Fibroblast of pulmonary artery (primary cell): Measurements from ENCODE around the gene SHBG.
"Not testable (repeated sequence)": the region's sequence is repeated elsewhere in the genome, so short reads cannot be mapped to it uniquely, and the experiment has no call there.

Experiments
- DNase-seq: peaks from one replicate; pipeline ENCODE4 v3.0.0-alpha.2; 2010; ENCODE audit warnings: low read depth
- H3K4me3 ChIP-seq: replicated peaks from 2 replicates; pipeline ENCODE4 v1.5.1; 2011; ENCODE audit warnings: low read depth, mild to moderate bottlenecking, control low read depth, low read length, moderate library complexity
- TF ChIP-seq, protein P1 (sequence below): IDR thresholded peaks from 2 replicates; pipeline ENCODE4 v1.5.1; 2011; ENCODE audit warnings: mild to moderate bottlenecking, control low read depth, low read length, inconsistent platforms; ENCODE audit errors: missing control alignments

SHBG gene

DNA sequence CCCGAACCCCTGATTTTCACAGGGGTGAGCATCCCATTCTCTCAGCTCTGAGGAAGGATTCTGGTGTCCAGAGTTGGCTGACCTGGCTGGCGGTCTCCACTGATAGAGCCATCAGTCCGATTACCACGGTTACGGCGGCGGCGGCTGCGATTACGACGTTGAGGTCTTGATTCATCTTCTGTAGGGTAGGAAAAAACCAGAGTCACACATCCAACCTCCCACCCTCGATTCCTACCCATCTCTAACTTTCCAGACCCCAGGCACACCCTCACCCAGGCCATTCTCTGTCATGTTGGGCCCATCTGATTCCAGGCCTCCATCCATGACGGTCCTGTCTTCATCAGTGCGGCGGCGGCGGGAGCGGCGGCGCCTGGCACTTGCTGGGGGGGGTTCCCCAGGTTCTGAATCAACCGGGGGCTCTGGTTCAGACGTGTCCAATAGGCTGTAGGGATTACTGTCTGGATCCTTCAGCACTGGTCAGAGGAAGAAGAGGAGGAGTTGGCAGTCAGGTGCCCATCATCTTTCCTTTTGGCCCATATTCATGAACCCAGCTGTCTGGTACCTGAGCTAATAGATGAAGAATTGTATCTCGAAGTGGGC, 37.4 kb upstream of the SHBG start:
- TF ChIP-seq, protein P1, sequence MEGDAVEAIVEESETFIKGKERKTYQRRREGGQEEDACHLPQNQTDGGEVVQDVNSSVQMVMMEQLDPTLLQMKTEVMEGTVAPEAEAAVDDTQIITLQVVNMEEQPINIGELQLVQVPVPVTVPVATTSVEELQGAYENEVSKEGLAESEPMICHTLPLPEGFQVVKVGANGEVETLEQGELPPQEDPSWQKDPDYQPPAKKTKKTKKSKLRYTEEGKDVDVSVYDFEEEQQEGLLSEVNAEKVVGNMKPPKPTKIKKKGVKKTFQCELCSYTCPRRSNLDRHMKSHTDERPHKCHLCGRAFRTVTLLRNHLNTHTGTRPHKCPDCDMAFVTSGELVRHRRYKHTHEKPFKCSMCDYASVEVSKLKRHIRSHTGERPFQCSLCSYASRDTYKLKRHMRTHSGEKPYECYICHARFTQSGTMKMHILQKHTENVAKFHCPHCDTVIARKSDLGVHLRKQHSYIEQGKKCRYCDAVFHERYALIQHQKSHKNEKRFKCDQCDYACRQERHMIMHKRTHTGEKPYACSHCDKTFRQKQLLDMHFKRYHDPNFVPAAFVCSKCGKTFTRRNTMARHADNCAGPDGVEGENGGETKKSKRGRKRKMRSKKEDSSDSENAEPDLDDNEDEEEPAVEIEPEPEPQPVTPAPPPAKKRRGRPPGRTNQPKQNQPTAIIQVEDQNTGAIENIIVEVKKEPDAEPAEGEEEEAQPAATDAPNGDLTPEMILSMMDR: no peak
- H3K4me3 ChIP-seq: no peak overlapping the region
- no peak for DNase-seq

DNA sequence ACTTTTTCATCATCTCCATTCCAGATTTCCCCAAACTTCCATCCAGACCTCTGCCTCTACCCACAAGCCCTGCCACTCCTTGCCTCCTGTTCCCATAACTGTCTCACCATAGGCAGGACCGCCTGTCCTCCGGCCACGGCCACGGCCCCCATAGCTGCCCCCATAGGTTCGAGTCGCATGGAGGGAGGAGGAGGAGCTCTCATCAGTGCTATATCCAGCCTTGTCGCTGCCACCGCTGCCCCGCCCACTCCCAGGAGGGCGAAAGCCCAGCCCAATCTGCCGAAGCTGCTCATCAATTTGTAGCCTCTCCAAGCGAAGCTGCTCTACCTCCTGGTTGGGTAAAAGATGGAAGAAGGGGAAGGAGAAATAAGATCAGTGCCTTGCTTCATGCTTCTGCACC, 36.6 kb upstream of the SHBG start:
- TF ChIP-seq, protein P1: no peak
- no peak overlapping the region for H3K4me3 ChIP-seq
- DNase-seq: no peak

DNA sequence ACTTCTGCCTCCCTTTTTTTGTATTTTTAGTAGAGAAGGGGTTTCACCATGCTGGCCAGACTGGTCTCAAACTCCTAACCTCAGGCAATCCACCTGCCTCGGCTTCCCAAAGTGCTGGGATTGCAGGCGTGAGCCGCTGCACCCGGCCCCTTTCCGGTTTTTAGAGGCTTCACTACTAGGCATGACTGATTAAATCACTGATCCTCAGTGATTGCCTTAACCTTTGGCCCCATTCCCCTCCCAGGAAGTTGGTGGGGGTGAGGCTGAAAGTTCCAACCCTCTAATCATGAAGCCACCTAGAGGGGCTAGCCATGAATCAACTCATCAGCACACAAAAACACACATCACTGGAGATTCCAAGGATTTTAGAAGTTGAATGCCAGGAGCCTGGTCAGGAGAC, 32.4 kb upstream of the SHBG start:
- not testable (repeated sequence) for H3K4me3 ChIP-seq, DNase-seq

DNA sequence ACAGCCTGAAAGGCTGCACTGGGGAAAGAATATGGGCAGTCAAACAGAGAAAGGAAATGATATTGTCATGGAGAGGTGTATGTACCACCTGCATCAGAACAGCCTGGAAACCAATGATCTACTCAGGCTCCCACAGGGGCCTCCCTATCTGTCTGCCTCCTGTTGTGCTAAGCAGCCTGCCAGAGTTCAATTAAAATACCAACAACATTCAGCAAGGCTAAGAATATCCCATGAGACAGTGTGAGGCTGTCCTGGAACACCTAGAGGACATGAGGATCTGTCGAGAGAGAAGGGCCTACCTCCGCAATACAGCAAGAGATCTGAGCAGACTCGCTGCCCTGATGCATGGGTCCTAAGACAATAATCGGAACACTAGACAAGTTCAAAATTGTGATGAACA, 23.7 kb upstream of the SHBG start:
- DNase-seq: no peak
- H3K4me3 ChIP-seq: no peak overlapping the region
- TF ChIP-seq, protein P1: no peak

DNA sequence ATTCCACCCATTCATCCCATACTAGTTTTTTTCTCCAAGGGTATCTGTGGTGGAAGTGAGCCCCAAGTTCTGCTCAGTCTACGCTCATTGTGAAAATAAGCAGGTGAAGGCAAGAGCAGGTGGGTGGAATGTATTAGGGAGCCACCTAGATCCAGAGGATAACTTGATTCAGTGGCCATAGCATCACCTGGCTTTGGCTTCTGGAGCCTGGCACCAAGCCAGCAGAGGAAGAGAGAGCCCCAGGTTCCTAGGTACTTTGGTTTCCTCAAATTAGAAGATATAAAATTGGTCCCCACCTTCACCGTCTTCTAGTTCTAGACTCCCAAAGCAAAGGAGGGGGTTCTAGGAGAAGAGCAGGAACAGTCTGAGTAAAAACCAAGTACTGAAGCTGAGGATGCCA, 19.3 kb upstream of the SHBG start:
- TF ChIP-seq, protein P1: no peak
- no peak overlapping the region for H3K4me3 ChIP-seq
- no peak for DNase-seq

DNA sequence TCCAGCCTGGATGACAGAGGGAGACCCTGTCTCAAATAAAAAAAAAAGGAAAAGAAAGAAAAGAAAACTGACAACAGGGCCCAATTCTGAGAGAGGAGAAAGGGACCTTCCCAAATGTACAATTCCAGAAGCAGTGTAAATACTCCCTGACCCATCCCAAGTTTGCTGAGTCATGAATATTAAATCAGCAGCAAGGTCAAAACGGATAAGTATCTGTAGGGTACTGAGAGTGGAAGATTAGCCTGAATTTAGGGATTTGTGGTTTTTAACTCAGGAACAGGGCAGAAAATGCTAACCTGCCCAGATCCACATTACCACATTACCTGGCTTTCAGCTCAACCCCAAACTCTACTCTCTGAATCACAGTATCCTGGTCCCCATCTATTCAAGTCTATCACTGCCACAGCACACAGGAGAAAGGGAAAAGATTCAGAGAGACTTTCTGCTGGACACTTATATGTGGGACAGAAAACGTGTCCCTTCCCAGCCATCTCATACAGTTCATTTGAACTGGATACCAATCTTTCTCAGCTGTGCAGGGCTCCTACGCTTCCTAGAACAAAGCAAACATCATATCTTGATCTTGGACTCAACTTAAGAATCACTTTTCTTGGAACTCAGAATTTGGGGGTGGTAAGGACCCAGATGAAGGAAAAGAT, 18.2 kb upstream of the SHBG start:
- no peak for DNase-seq
- TF ChIP-seq, protein P1: no peak
- H3K4me3 ChIP-seq: no peak overlapping the region

DNA sequence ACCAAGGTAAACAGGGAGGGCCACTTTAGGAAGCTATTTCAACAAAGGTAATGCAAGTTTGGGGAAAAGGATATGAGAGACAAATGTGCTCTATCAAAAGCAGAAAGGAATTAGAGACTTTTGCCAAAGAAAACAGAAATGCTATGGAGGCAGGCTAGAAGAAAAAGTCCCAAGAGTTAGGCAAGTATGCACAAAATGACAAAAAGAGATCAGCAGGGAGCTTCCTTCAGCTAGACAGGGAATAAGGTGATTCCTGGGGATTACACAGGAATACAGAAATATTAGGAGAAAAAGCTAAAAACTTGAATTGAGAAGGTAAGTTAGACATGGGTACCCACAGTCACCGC, 17.7 kb upstream of the SHBG start:
- DNase-seq: peak; percentile 34

More for the DNA sequence above, 17.7 kb upstream of the SHBG start:
- TF ChIP-seq, protein P1: no peak
- no peak overlapping the region for H3K4me3 ChIP-seq
